Liver (tissue), 9 donors: ENCODE measurements around the gene AKAP13. TPM values are rescaled to one million over a fixed set of nuclear protein-coding genes. Genes with fewer than 3 reads are reported as not detected.

ENCODE experiments used
- DNase-seq: peaks from one replicate; pipeline ENCODE4 v3.0.0-alpha.2; 2017; ENCODE audit warnings: low spot score
- H3K27ac ChIP-seq, 2 donors: one replicate each; pipeline ENCODE4 v1.7.0; 2013; ENCODE audit warnings: inconsistent platforms in 2 of 2, low read length in 2 of 2, control low read depth in 1 of 2, low read depth in 1 of 2, mild to moderate bottlenecking in 1 of 2
- H3K27me3 ChIP-seq, 4 donors: one replicate each; pipeline versions ENCODE4 v1.6.1 to v1.7.0; 2013; ENCODE audit warnings: low read length in 3 of 4, inconsistent platforms in 1 of 4, mild to moderate bottlenecking in 1 of 4, moderate library complexity in 1 of 4; ENCODE audit not compliant: control insufficient read depth in 4 of 4, insufficient read depth in 4 of 4
- H3K36me3 ChIP-seq, 4 donors: one replicate each; pipeline versions ENCODE4 v1.6.1 to v1.7.0; 2013; ENCODE audit warnings: low read length in 3 of 4, mild to moderate bottlenecking in 3 of 4, low read depth in 1 of 4, moderate library complexity in 1 of 4; ENCODE audit not compliant: control insufficient read depth in 4 of 4, insufficient read depth in 3 of 4
- H3K4me1 ChIP-seq, 4 donors: one replicate each; pipeline versions ENCODE4 v1.6.1 to v1.7.0; 2013; ENCODE audit warnings: low read length in 3 of 4, mild to moderate bottlenecking in 3 of 4, moderate library complexity in 1 of 4; ENCODE audit not compliant: control insufficient read depth in 4 of 4, insufficient read depth in 4 of 4
- H3K4me3 ChIP-seq, 3 donors: one replicate each; pipeline versions ENCODE4 v1.6.1 to v1.7.0; 2013; ENCODE audit warnings: low read length in 3 of 3, control low read depth in 1 of 3, low read depth in 1 of 3, mild to moderate bottlenecking in 1 of 3
- H3K9ac ChIP-seq, 2 donors: one replicate each; pipeline ENCODE4 v1.7.0; 2013; ENCODE audit warnings: low read length in 2 of 2, mild to moderate bottlenecking in 2 of 2, moderate library complexity in 2 of 2, control low read depth in 1 of 2, low read depth in 1 of 2
- H3K9me3 ChIP-seq, 4 donors: one replicate each; pipeline versions ENCODE4 v1.6.1 to v1.7.0; 2013; ENCODE audit warnings: low read length in 3 of 4; ENCODE audit not compliant: control insufficient read depth in 4 of 4
- EGR1 ChIP-seq, 2 donors: IDR thresholded peaks; 2 replicates each; pipeline ENCODE4 v1.6.1; 2016 to 2018; ENCODE audit warnings: antibody characterized with exemption in 2 of 2, low read depth in 2 of 2
- FOXA2 ChIP-seq: IDR thresholded peaks from 2 replicates; pipeline ENCODE4 v1.6.1; 2016; ENCODE audit warnings: antibody characterized with exemption
- GABPA ChIP-seq, 2 donors: IDR thresholded peaks in 1 of 2; conservative IDR thresholded peaks in 1 of 2; 2 replicates each; pipeline ENCODE4 v1.6.1; 2016; ENCODE audit warnings: antibody characterized with exemption in 2 of 2, mild to moderate bottlenecking in 1 of 2, moderate library complexity in 1 of 2
- HNF4A ChIP-seq, 2 donors: conservative IDR thresholded peaks; 2 replicates each; pipeline ENCODE4 v1.6.1; 2016; ENCODE audit warnings: antibody characterized with exemption in 2 of 2, mild to moderate bottlenecking in 2 of 2
- JUND ChIP-seq, 2 donors: IDR thresholded peaks; 2 replicates each; pipeline ENCODE4 v1.6.1; 2016; ENCODE audit warnings: antibody characterized with exemption in 2 of 2
- NR2F2 ChIP-seq: IDR thresholded peaks from 2 replicates; pipeline ENCODE4 v1.6.1; 2016; ENCODE audit warnings: antibody characterized with exemption
- SP1 ChIP-seq: IDR thresholded peaks from 2 replicates; pipeline ENCODE4 v1.6.1; 2018; ENCODE audit warnings: antibody characterized with exemption, mild to moderate bottlenecking
- TAF1 ChIP-seq: conservative IDR thresholded peaks from 2 replicates; pipeline ENCODE4 v1.6.1; 2016; ENCODE audit warnings: antibody characterized with exemption, mild to moderate bottlenecking
- YY1 ChIP-seq: IDR thresholded peaks from 2 replicates; pipeline ENCODE4 v1.6.1; 2016; ENCODE audit warnings: antibody characterized with exemption, mild to moderate bottlenecking
- WGBS: extraction: QIAGEN DNeasy Blood & Tissue Kit; methylation state at CpG from one replicate; pipeline ENCODE4 v1.1.7; 2013; 5-methylcytosine and 5-hydroxymethylcytosine counted together
- polyA plus RNA-seq, 2 donors: library from polyadenylated mRNA; stranded (reverse) in 1 of 2; unstranded in 1 of 2; fragments of 200-250 nt in 1 of 2; fragments of >200 nt in 1 of 2; fragmentation: Nextera tagmentation in 1 of 2; extraction: Ambion mirVana in 1 of 2; gene quantifications; one replicate each; pipeline versions ENCODE4 v1.2.1 to v1.2.3, GENCODE V29; 2013 to 2015
- total RNA-seq, 2 donors: library from RNA; depleted of rRNA; stranded (reverse); fragments of >200 nt; gene quantifications; one replicate each; pipeline ENCODE4 v1.2.3, GENCODE V29; 2014
- TF ChIP-seq, protein P1 (sequence below): IDR thresholded peaks from 2 replicates; pipeline ENCODE4 v1.6.1; 2016; ENCODE audit warnings: antibody characterized with exemption, mild to moderate bottlenecking
- TF ChIP-seq, protein P2 (sequence below): fragments of 150-350 bp; IDR thresholded peaks from 2 replicates; pipeline ENCODE4 v1.5.1; 2017; ENCODE audit warnings: improper control_type of control experiment, low read depth, low read length; ENCODE audit not compliant: missing input control
- donor health status: healthy.
- donor health status: healthy.
- donor health status: healthy.
- donor health status: healthy.
- donor health status: healthy.

AKAP13 gene
- total and polyA plus RNA-seq, 4 donors, result 18.6 to 92.3 (median 37.4) TPM

DNA sequence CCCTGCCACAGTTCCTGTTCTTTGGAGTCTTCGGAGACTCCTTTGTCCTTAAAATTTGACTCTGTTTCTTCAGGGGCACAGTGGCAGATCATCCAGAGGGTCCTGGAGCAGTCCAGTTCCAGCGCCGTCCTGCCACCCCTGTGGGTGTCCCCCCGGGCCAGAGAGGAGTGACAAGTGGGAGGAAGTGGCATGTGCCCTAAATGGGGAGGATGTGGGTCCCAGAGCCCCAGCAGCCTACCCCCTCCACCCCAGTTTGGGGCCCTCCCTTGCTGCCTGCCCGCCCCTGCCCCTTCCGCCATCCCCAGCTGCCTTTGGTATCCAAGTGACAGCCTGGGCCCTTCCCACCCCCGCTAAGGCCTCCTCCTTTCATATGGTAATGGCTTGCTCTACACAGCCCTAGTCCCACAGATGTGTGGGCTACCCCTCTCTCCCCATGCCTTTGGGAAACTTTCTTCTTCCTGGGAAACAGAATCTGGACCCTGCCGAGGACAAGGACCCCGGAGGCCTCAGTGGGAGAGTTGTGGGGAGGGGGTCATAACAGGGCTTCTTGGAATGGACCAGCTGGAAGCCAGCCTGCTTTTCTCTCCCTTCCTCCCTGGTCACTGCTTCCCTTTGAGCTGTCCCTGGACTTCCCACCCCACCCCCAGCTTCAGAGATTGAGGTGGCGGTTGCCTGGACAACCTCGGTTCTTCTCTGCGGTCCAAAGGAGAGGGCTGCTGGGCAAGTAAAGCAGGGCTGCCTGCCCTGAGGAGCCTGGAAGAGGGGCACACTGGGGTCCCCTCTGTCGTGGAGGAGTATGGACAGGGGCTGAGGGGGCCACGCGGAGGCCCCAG is 371.1 kb downstream of the AKAP13 start (continued):
- TF ChIP-seq, protein P1, sequence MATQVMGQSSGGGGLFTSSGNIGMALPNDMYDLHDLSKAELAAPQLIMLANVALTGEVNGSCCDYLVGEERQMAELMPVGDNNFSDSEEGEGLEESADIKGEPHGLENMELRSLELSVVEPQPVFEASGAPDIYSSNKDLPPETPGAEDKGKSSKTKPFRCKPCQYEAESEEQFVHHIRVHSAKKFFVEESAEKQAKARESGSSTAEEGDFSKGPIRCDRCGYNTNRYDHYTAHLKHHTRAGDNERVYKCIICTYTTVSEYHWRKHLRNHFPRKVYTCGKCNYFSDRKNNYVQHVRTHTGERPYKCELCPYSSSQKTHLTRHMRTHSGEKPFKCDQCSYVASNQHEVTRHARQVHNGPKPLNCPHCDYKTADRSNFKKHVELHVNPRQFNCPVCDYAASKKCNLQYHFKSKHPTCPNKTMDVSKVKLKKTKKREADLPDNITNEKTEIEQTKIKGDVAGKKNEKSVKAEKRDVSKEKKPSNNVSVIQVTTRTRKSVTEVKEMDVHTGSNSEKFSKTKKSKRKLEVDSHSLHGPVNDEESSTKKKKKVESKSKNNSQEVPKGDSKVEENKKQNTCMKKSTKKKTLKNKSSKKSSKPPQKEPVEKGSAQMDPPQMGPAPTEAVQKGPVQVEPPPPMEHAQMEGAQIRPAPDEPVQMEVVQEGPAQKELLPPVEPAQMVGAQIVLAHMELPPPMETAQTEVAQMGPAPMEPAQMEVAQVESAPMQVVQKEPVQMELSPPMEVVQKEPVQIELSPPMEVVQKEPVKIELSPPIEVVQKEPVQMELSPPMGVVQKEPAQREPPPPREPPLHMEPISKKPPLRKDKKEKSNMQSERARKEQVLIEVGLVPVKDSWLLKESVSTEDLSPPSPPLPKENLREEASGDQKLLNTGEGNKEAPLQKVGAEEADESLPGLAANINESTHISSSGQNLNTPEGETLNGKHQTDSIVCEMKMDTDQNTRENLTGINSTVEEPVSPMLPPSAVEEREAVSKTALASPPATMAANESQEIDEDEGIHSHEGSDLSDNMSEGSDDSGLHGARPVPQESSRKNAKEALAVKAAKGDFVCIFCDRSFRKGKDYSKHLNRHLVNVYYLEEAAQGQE, result no peak
- TF ChIP-seq GABPA (IDR thresholded peaks at IDR 0.05 in 1 of 2, conservative IDR thresholded peaks at IDR 0.05 in 1 of 2) (no peak), FOXA2 (no peak)

DNA sequence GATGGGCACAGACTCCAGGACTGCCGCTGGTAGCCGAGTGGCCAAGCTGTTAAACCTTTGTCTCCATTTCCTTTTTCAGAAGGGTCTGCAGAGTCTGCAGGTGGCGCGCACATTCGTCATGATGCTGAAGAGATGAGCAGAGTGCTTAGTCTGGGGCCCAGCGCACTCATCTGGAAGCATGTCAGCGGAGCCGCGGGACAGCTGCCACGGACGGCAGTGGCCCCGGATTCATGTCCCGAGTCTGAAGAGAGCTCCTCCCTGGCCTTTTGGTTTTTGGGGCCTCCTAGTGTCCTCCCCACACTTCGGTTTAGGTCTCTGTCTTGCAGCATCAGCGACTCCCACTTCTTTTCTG is 371.7 kb downstream of the AKAP13 start:
- no peak overlapping the region for H3K4me3 ChIP-seq
- H3K9ac ChIP-seq, result no peak overlapping the region
- H3K27ac ChIP-seq, result peak overlapping the region in 1 of 2 donors; percentile 40
- TF ChIP-seq EGR1 (IDR thresholded peaks at IDR 0.05; ENCODE audit: low read depth in 2 of 2) (no peak), SP1 (no peak), YY1 (no peak), JUND (IDR thresholded peaks at IDR 0.05) (no peak), HNF4A (conservative IDR thresholded peaks at IDR 0.05) (no peak), TAF1 (no peak), NR2F2 (no peak)
- TF ChIP-seq, protein P1, result no peak
- TF ChIP-seq, protein P2, sequence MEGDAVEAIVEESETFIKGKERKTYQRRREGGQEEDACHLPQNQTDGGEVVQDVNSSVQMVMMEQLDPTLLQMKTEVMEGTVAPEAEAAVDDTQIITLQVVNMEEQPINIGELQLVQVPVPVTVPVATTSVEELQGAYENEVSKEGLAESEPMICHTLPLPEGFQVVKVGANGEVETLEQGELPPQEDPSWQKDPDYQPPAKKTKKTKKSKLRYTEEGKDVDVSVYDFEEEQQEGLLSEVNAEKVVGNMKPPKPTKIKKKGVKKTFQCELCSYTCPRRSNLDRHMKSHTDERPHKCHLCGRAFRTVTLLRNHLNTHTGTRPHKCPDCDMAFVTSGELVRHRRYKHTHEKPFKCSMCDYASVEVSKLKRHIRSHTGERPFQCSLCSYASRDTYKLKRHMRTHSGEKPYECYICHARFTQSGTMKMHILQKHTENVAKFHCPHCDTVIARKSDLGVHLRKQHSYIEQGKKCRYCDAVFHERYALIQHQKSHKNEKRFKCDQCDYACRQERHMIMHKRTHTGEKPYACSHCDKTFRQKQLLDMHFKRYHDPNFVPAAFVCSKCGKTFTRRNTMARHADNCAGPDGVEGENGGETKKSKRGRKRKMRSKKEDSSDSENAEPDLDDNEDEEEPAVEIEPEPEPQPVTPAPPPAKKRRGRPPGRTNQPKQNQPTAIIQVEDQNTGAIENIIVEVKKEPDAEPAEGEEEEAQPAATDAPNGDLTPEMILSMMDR, result no peak
- DNase-seq, result no peak
- no peaks in the 10 kb centered on the region for H3K27me3 ChIP-seq
- H3K9me3 ChIP-seq, result no peaks in the 10 kb centered on the region
- 90% methylated on average over 15 of the region's 15 CpGs for WGBS
- H3K36me3 ChIP-seq, result peaks cover under 1 to 17% (median 8%) of the 10 kb centered on the region in 4 donors
- H3K4me1 ChIP-seq, result peaks cover 6 to 17% (median 12%) of the 10 kb centered on the region in 4 donors
